ENCODE measurements around the gene PSME2.

The PSME2 gene

GRCh38 chr14:24171422-24172260 lies 25.2 kb upstream of the PSME2 start, which contains the start of gene REC8:
Gene REC8, plus strand, starts transcription at chr14:24172080. Its CDS starts 473 bp downstream, at chr14:24172553.
- H3K36me3 ChIP-seq: peaks cover 41% of the 10 kb centered on the region
- peak within 1 kb of the TSS; percentile 75 for H3K4me3 ChIP-seq (ENCODE audit: low read depth, low read length)
- no peak for TF ChIP-seq CTCF (IDR thresholded peaks at IDR 0.05; ENCODE audit: low read depth, low read length)
- no peaks in the 10 kb centered on the region for H3K27me3 ChIP-seq (ENCODE audit: insufficient read depth, low read depth, severe bottlenecking)
- H3K27ac ChIP-seq: peak within 1 kb of the TSS; percentile 90
- peak; percentile 99 for DNase-seq
- H3K9me3 ChIP-seq (ENCODE audit: severe bottlenecking): no peaks in the 10 kb centered on the region

GRCh38 chr14:24167469-24168114 lies 21.2 kb upstream of the PSME2 start:
- H3K27ac ChIP-seq: no peak overlapping the region
- DNase-seq: no peak
- no peak overlapping the region for H3K4me3 ChIP-seq (ENCODE audit: low read depth, low read length)
- H3K27me3 ChIP-seq (ENCODE audit: insufficient read depth, low read depth, severe bottlenecking): no peaks in the 10 kb centered on the region
- H3K36me3 ChIP-seq: peaks cover 32% of the 10 kb centered on the region
- TF ChIP-seq CTCF (IDR thresholded peaks at IDR 0.05; ENCODE audit: low read depth, low read length): no peak
- H3K9me3 ChIP-seq (ENCODE audit: severe bottlenecking): no peaks in the 10 kb centered on the region

GRCh38 chr14:24165785-24166184 lies 19.4 kb upstream of the PSME2 start:
- Histone ChIP-seq H3K27ac (no peak overlapping the region), H3K4me3 (ENCODE audit: low read depth, low read length) (no peak overlapping the region), H3K27me3 (ENCODE audit: insufficient read depth, low read depth, severe bottlenecking) (no peaks in the 10 kb centered on the region), H3K9me3 (ENCODE audit: severe bottlenecking) (no peaks in the 10 kb centered on the region), H3K36me3 (peaks cover 29% of the 10 kb centered on the region)
- no peak for TF ChIP-seq CTCF (IDR thresholded peaks at IDR 0.05; ENCODE audit: low read depth, low read length)
- no peak for DNase-seq

GRCh38 chr14:24164518-24164991 lies 18.1 kb upstream of the PSME2 start:
- H3K36me3 ChIP-seq: peaks cover 41% of the 10 kb centered on the region
- no peak overlapping the region for H3K4me3 ChIP-seq (ENCODE audit: low read depth, low read length)
- H3K9me3 ChIP-seq (ENCODE audit: severe bottlenecking): no peaks in the 10 kb centered on the region
- H3K27ac ChIP-seq: no peak overlapping the region
- DNase-seq: no peak
- no peaks in the 10 kb centered on the region for H3K27me3 ChIP-seq (ENCODE audit: insufficient read depth, low read depth, severe bottlenecking)
- TF ChIP-seq CTCF (IDR thresholded peaks at IDR 0.05; ENCODE audit: low read depth, low read length): no peak

- no peak overlapping the region for H3K27ac ChIP-seq
- H3K36me3 ChIP-seq: peaks cover 58% of the 10 kb centered on the region
- H3K4me3 ChIP-seq (ENCODE audit: low read depth, low read length): no peak overlapping the region
Measured at GRCh38 chr14:24162093-24162492, 15.7 kb upstream of the PSME2 start.

More at GRCh38 chr14:24162093-24162492, 15.7 kb upstream of the PSME2 start:
- no peak for TF ChIP-seq CTCF (IDR thresholded peaks at IDR 0.05; ENCODE audit: low read depth, low read length)
- no peaks in the 10 kb centered on the region for H3K9me3 ChIP-seq (ENCODE audit: severe bottlenecking)
- DNase-seq: no peak
- H3K27me3 ChIP-seq (ENCODE audit: insufficient read depth, low read depth, severe bottlenecking): no peaks in the 10 kb centered on the region

Measured in WERI-Rb-1 (cell line).